ENCODE measurements around the gene PTX3.

PTX3 gene

DNA sequence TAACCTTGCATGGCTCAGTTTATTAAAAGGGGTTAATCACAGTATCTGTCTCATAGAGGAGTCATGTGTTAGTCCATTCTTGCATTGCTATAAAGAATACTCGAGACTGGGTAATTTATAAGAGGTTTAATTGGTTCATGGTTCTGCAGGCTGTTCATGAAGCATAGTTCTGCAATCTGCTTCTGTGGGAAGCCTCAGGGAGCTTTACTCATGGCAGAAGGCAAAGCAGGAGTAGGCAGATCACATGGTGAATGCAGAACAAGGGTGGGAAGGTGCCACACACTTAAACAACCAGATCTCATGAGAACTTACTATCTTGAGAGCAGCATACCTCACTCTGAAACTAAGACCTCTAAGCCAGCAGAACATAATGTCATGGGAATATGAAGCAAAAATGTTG is 42.2 kb upstream of the PTX3 start:
- TF ChIP-seq, protein P1, sequence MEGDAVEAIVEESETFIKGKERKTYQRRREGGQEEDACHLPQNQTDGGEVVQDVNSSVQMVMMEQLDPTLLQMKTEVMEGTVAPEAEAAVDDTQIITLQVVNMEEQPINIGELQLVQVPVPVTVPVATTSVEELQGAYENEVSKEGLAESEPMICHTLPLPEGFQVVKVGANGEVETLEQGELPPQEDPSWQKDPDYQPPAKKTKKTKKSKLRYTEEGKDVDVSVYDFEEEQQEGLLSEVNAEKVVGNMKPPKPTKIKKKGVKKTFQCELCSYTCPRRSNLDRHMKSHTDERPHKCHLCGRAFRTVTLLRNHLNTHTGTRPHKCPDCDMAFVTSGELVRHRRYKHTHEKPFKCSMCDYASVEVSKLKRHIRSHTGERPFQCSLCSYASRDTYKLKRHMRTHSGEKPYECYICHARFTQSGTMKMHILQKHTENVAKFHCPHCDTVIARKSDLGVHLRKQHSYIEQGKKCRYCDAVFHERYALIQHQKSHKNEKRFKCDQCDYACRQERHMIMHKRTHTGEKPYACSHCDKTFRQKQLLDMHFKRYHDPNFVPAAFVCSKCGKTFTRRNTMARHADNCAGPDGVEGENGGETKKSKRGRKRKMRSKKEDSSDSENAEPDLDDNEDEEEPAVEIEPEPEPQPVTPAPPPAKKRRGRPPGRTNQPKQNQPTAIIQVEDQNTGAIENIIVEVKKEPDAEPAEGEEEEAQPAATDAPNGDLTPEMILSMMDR (IDR thresholded peaks at IDR 0.05; ENCODE audit: low read length): no peak
- no peak for TF ChIP-seq EZH2 (IDR thresholded peaks at IDR 0.05; ENCODE audit: borderline replicate concordance, low read length)
- Histone ChIP-seq H3K4me2 (ENCODE audit: low read length) (no peak overlapping the region), H3F3A (ENCODE audit: insufficient read depth, low read length) (no peaks in the 10 kb centered on the region), H3K79me2 (ENCODE audit: insufficient read depth, low read length) (no peaks in the 10 kb centered on the region), H3K36me3 (ENCODE audit: insufficient read depth, low read length) (no peaks in the 10 kb centered on the region), H4K20me1 (ENCODE audit: insufficient read depth, low read length) (no peaks in the 10 kb centered on the region), H3K4me3 (ENCODE audit: low read depth, low read length, poor library complexity, severe bottlenecking) (no peak overlapping the region), H2AFZ (ENCODE audit: low read length) (no peak overlapping the region), H3K27me3 (ENCODE audit: insufficient read depth, low read length) (no peaks in the 10 kb centered on the region), H3K4me1 (ENCODE audit: insufficient read depth, low read length, severe bottlenecking) (no peaks in the 10 kb centered on the region), H3K9ac (ENCODE audit: low read length) (no peak overlapping the region), H3K9me3 (ENCODE audit: low read length) (no peaks in the 10 kb centered on the region), H3K9me2 (ENCODE audit: low read depth, low read length) (no peaks in the 10 kb centered on the region), H3K27ac (ENCODE audit: low read depth, low read length, poor library complexity, severe bottlenecking) (no peak overlapping the region)

DNA sequence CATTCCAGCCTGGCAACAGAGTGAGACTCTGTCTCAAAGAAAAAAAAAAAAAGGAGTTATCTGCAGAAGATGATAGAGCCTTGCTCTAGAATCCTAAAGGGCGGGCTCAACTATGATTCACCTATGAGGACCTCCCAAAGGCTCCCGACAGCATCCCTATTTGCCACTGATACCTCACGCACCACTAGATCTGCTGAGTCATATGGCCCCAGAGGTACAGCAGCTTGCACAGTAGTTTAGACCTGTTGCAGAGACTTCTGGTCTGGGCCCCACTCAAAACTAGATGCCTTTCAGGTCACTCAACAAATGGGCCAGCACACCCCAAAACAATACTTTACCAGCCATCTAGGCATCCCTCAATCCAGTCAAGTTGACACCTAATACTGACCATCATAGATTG is 38.1 kb upstream of the PTX3 start:
- Histone ChIP-seq H3K4me2 (ENCODE audit: low read length) (no peak overlapping the region), H3K79me2 (ENCODE audit: insufficient read depth, low read length) (no peaks in the 10 kb centered on the region), H3K27me3 (ENCODE audit: insufficient read depth, low read length) (no peaks in the 10 kb centered on the region), H4K20me1 (ENCODE audit: insufficient read depth, low read length) (no peaks in the 10 kb centered on the region), H3K9me2 (ENCODE audit: low read depth, low read length) (no peaks in the 10 kb centered on the region), H3K27ac (ENCODE audit: low read depth, low read length, poor library complexity, severe bottlenecking) (no peak overlapping the region), H3F3A (ENCODE audit: insufficient read depth, low read length) (no peaks in the 10 kb centered on the region), H3K9me3 (ENCODE audit: low read length) (no peaks in the 10 kb centered on the region), H2AFZ (ENCODE audit: low read length) (no peak overlapping the region), H3K36me3 (ENCODE audit: insufficient read depth, low read length) (no peaks in the 10 kb centered on the region), H3K9ac (ENCODE audit: low read length) (no peak overlapping the region), H3K4me1 (ENCODE audit: insufficient read depth, low read length, severe bottlenecking) (no peaks in the 10 kb centered on the region), H3K4me3 (ENCODE audit: low read depth, low read length, poor library complexity, severe bottlenecking) (no peak overlapping the region)
- TF ChIP-seq EZH2 (IDR thresholded peaks at IDR 0.05; ENCODE audit: borderline replicate concordance, low read length): no peak
- TF ChIP-seq, protein P1 (IDR thresholded peaks at IDR 0.05; ENCODE audit: low read length): no peak

GRCh38 chr3:157404381-157404780 is 32.3 kb upstream of the PTX3 start:
- Histone ChIP-seq H3K9ac (ENCODE audit: low read length) (no peak overlapping the region), H3K27ac (ENCODE audit: low read depth, low read length, poor library complexity, severe bottlenecking) (no peak overlapping the region), H3K27me3 (ENCODE audit: insufficient read depth, low read length) (no peaks in the 10 kb centered on the region), H4K20me1 (ENCODE audit: insufficient read depth, low read length) (no peaks in the 10 kb centered on the region), H3K4me2 (ENCODE audit: low read length) (no peak overlapping the region), H3F3A (ENCODE audit: insufficient read depth, low read length) (no peaks in the 10 kb centered on the region), H3K9me2 (ENCODE audit: low read depth, low read length) (no peaks in the 10 kb centered on the region), H3K9me3 (ENCODE audit: low read length) (no peaks in the 10 kb centered on the region), H2AFZ (ENCODE audit: low read length) (no peak overlapping the region), H3K79me2 (ENCODE audit: insufficient read depth, low read length) (no peaks in the 10 kb centered on the region), H3K4me1 (ENCODE audit: insufficient read depth, low read length, severe bottlenecking) (no peaks in the 10 kb centered on the region), H3K36me3 (ENCODE audit: insufficient read depth, low read length) (no peaks in the 10 kb centered on the region), H3K4me3 (ENCODE audit: low read depth, low read length, poor library complexity, severe bottlenecking) (no peak overlapping the region)
- TF ChIP-seq, protein P1 (IDR thresholded peaks at IDR 0.05; ENCODE audit: low read length): no peak
- no peak for TF ChIP-seq EZH2 (IDR thresholded peaks at IDR 0.05; ENCODE audit: borderline replicate concordance, low read length)

All from OCI-LY1 (cell line).